Effector CD4-positive, alpha-beta T cell (primary cell): Measurements from ENCODE around the gene HMGXB3.
A peak's percentile ranks its signal among the peaks of the same experiment; 100 is the strongest.

Experiments used
- DNase-seq: peaks from one replicate; pipeline ENCODE4 v3.0.0-alpha.2; 2020
- total RNA-seq: gene quantifications from one replicate; lab custom pipeline; 2026; lab: John Stamatoyannopoulos, UW

Gene HMGXB3
- total RNA-seq = 112 reads per million, percentile 85 among the genes with 10 or more reads in this experiment

GRCh38 chr5:150000256-150000989 lies at the start of gene HMGXB3, which contains the start of gene TIGD6:
Gene HMGXB3, plus strand, starts transcription at chr5:150000739. Its CDS starts 4,114 bp downstream, at chr5:150004853.
Gene TIGD6, minus strand, starts transcription at chr5:150000654. Its CDS starts 4,306 bp downstream, at chr5:149996348.
- peak; percentile 73 for DNase-seq

- DNase-seq = no peak
Observed at GRCh38 chr5:149951138-149951749, 49.3 kb upstream of the HMGXB3 start.

- no peak for DNase-seq
Observed at GRCh38 chr5:149953436-149954121, 47.0 kb upstream of the HMGXB3 start.

GRCh38 chr5:149954798-149955197 lies 45.7 kb upstream of the HMGXB3 start:
- DNase-seq = no peak

- no peak for DNase-seq
Observed at GRCh38 chr5:149956685-149957084, 43.9 kb upstream of the HMGXB3 start.

- DNase-seq = no peak
Observed at GRCh38 chr5:149957855-149958254, 42.7 kb upstream of the HMGXB3 start.

GRCh38 chr5:149959406-149960236 lies 40.9 kb upstream of the HMGXB3 start:
- peak; percentile 19 for DNase-seq

GRCh38 chr5:149960272-149961185 lies 40.0 kb upstream of the HMGXB3 start, which contains the start of gene SLC26A2:
Gene SLC26A2, plus strand, starts transcription at chr5:149960758. Its CDS starts 16,895 bp downstream, at chr5:149977653.
- peak; percentile 93 for DNase-seq

- no peak for DNase-seq
Observed at GRCh38 chr5:149961186-149961685, 39.3 kb upstream of the HMGXB3 start.

- DNase-seq = no peak
Observed at GRCh38 chr5:149961957-149962409, 38.6 kb upstream of the HMGXB3 start.

GRCh38 chr5:149962601-149963300 lies 37.8 kb upstream of the HMGXB3 start:
- no peak for DNase-seq

GRCh38 chr5:149963729-149964128 lies 36.8 kb upstream of the HMGXB3 start:
- DNase-seq = no peak

- no peak for DNase-seq
Observed at GRCh38 chr5:149966946-149967345, 33.6 kb upstream of the HMGXB3 start.

GRCh38 chr5:149969181-149969930 lies 31.2 kb upstream of the HMGXB3 start:
- no peak for DNase-seq

- DNase-seq = no peak
Observed at GRCh38 chr5:149975409-149975808, 25.1 kb upstream of the HMGXB3 start.

GRCh38 chr5:149979896-149980295 lies 20.6 kb upstream of the HMGXB3 start:
- no peak for DNase-seq

- no peak for DNase-seq
Observed at GRCh38 chr5:149981206-149981605, 19.3 kb upstream of the HMGXB3 start.

- DNase-seq = no peak
Observed at GRCh38 chr5:149982505-149982904, 18.0 kb upstream of the HMGXB3 start.

- no peak for DNase-seq
Observed at GRCh38 chr5:149988126-149988525, 12.4 kb upstream of the HMGXB3 start.
